Erythroblast (primary cell): Measurements from ENCODE around the gene TMEM165.
A peak's percentile ranks its signal among the peaks of the same experiment; 100 is the strongest.
"Not testable (repeated sequence)": the region's sequence is repeated elsewhere in the genome, so short reads cannot be mapped to it uniquely, and the experiment has no call there.

Experiments used
- DNase-seq, 2 experiments: peaks; one replicate each; lab custom pipeline; 2025; lab: John Stamatoyannopoulos, UW
- GATA1 ChIP-seq: IDR thresholded peaks from 2 replicates; pipeline ENCODE4 v1.6.1; 2011; ENCODE audit warnings: low read depth, mild to moderate bottlenecking, control low read depth, low read length, moderate library complexity
- POLR2A ChIP-seq: IDR thresholded peaks from 2 replicates; pipeline ENCODE4 v1.6.1; 2011; ENCODE audit warnings: mild to moderate bottlenecking, low read length

Gene TMEM165, protein sequence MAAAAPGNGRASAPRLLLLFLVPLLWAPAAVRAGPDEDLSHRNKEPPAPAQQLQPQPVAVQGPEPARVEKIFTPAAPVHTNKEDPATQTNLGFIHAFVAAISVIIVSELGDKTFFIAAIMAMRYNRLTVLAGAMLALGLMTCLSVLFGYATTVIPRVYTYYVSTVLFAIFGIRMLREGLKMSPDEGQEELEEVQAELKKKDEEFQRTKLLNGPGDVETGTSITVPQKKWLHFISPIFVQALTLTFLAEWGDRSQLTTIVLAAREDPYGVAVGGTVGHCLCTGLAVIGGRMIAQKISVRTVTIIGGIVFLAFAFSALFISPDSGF

DNA sequence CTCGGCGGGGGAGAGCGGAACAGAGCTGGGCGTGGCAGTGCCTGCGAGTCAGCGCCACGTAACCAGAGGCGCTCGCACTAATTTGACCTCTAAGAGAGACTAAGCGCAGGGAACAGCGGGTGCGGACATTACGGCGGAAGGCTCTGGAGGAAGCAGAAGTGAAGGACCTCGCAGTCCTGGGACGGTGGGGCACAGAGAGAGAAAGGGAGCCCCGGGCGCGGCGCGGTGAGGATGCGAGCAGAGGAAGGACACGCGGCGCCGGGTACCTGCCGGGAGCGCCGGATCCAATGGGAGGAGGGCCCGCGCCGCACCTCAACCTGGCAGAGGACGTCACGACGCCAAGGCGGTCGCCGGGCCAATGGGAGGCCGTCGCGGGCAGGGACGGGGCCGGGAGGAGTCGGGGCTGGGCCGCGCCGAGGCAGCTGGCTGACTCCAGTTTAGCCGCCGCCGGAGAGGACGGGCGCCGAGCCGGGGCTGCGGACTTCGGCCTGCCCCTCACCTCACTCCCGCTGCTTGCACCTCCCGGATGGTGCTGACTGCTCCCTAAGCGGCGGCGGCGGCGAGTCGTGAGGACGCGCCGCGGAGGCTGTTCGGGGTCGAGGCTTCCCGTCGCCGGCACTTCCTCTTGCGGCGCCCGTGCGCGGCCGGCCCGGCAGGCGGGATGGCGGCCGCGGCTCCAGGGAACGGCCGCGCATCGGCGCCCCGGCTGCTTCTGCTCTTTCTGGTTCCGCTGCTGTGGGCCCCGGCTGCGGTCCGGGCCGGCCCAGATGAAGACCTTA lies at the start of gene TMEM165:
Gene TMEM165, plus strand, starts transcription at position 429 of the 779 bp plus-strand sequence. Its CDS starts 233 bp downstream, at position 662.
- DNase-seq = peak; percentile 92 to 95
- TF ChIP-seq POLR2A (peak; percentile 98), GATA1 (no peak)

DNA sequence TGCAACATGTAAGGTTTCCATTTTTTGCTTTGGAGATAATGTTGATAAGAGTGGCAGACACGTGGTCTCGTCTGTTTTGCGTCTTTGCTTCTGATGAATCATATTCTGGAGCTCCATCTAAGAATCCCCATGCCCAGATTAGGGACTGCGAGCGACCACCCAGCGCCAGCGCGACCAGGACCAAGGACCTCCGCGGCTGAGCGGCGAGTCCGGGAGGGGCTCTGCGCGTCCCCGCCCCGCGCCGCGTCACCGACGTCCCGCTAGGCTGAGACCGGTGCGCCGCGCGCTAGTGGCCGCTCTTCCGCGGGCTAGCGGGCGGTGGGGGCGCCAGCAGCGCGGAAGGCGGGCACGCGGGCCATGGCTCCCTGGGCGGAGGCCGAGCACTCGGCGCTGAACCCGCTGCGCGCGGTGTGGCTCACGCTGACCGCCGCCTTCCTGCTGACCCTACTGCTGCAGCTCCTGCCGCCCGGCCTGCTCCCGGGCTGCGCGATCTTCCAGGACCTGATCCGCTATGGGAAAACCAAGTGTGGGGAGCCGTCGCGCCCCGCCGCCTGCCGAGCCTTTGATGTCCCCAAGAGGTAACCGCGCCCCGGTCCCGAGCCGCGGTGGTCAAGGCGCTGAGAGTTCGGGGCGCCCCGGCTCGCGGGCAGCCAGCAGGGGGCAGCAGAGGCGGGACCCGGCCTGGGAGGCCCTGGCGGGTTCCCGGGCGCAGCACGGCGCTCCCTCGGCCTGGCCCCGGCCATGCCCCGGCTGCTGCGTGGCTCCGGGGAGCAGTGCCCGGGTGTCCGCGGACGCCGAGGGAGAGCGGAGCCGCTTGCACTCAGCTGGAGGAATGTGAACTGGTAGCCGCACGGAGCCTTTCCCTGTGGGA lies 49.5 kb upstream of the TMEM165 start, which contains the start of gene SRD5A3:
Gene SRD5A3, plus strand, starts transcription at position 263 of the 871 bp plus-strand sequence. Its CDS starts 95 bp downstream, at position 358.
- peak; percentile 89 to 93 for DNase-seq
- TF ChIP-seq POLR2A = peak; percentile 84
- no peak for TF ChIP-seq GATA1

DNA sequence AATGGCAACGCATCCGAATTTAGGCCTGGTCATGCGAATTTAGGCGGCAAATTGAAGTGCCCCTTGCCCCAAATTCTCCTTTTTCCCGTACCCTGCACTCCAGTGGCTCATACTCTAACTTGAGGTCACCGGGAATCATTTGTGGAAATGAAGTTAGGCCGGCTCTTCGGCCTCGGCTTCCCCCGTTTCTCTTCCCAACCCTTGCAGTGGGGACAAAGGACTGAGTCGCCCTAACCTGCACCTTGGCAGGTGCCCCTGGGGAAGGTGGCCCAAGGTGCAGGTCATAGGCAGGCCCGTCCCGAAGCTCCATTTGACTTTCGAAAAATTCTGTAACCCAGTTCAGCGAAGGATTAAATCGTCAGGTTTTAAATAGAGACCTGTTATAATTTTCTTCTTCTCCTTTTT lies 48.9 kb upstream of the TMEM165 start:
- no peak for TF ChIP-seq GATA1
- no peak for TF ChIP-seq POLR2A

DNA sequence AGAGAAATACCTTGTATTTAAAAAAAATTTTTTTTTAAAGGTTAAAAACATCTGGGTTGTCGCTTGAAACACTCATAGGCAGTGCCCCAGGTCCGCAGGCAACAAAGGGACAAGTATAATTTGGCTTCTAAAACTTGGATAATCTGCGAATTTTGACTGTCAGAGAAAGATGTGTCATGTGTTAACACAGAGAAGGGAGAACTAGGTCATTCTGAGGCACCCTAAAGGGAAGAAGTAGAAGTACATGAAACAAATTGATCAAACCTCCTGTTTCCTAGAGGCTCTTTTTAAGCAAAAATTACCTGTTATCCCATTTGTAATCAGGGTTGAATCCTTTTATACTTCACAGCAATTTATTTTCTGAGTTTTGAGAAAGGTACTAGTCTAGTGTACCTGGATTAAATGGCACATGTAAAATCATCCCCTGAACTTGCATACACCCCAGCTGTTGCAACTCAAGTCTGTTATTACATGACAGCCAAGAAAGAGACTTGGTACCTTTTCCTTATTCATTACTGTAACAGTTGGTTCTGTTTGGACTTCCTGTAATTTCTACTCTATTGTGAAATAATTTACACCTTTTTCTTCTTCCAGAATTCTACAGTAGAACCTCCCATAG lies 48.0 kb upstream of the TMEM165 start:
- TF ChIP-seq POLR2A (no peak), GATA1 (no peak)
- peak; percentile 62 to 71 for DNase-seq

More for the DNA sequence above, 48.9 kb upstream of the TMEM165 start:
- DNase-seq = no peak

DNA sequence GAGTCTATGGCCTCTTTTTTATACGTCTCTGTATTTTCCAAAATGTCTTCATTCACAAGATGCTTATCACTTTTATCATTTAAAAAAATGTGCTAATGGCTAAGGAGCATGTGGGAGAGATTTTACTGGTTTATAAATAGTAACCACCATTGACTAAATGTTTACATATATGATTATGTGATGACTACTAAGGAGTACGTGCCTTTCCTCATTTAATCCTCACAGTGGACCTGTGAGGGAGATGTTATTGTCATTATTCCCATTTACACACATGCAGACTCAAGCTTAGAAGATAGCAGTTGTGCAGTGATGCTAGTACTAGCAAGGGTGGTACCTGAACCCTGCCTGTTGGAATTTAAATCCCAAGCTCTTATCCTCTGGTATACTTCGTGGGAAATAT lies 47.3 kb upstream of the TMEM165 start:
- no peak for TF ChIP-seq POLR2A
- TF ChIP-seq GATA1 = no peak
- peak; percentile 10 to 23 for DNase-seq

DNA sequence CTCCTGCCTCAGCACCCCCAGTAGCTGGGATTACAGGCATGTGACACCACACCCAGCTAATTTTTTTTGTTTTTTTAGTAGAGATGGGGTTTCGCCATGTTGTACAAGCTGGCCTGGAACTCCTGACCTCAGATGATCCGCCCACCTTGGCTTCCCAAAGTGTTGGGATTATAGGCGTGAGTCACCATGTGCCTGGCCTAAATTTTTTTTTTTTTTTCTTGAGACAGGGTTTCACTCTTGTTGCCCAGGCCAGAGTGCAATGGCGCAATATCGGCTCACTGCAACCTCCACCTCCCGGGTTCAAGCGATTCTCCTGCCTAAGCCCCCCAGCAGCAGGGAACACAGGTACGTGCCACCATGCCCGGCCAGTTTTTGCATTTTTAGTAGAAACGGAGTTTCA lies 44.9 kb upstream of the TMEM165 start:
- DNase-seq = not testable (repeated sequence)

DNA sequence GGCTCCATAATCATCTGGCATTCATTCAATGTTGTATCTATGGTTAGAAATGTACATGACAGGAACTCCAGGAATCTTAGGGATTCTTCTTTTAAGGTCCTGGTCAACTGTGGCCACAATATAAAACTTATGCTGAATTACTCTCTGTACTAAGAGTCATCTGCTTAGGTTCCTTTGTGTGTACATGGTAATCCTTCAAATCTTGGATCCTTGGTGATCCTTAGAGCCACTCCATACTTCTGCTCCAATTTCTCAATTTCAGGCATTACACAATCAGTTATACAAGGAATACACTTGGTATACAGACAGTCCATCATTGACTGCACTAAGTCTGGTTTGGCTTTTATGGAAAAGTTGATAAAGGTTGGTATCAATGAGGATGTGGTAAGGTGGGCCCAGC lies 43.9 kb upstream of the TMEM165 start:
- no peak for DNase-seq
- TF ChIP-seq GATA1 = no peak
- TF ChIP-seq POLR2A = no peak

DNA sequence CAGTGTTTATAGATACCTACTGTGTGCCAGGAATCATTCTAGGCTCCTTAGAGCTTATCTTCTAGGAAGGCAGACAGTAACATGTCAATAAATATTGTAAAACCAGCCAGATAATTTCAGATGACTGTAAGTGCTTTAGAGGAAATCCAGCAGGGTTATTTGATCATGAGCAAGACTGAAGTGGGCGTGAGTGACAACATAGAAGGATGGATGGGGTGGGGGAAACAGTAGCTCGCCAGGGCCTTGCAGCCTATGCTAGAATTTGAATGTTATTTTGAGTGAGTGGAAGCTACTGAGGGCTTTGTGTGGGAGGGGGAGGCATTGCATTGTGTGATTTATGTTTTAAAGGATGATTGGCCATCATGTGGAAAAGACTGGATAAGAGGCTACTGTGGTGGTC lies 43.0 kb upstream of the TMEM165 start:
- no peak for TF ChIP-seq POLR2A
- TF ChIP-seq GATA1 = no peak
- no peak for DNase-seq

DNA sequence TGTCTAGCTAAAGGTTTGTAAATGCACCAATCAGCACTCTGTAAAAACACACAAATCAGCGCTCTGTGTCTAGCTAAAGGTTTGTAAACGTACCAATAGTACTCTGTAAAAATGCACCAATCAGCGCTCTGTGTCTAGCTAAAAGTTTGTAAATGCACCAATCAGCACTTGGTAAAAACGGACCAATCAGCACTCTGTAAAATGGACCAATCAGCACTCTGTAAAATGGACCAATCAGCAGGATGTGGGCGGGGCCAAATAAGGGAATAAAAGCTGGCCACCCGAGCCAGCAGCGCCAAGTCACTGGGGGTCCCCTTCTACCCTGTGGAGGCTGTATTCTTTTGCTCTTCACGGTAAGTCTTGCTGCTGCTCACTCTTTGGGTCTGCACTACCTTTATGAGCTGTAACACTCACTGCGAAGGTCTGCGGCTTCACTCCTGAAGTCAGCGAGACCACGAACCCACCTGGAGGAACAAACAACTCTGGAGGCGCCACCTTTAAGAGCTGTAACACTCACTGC lies 42.5 kb upstream of the TMEM165 start:
- DNase-seq = peak; percentile 12 to 18

DNA sequence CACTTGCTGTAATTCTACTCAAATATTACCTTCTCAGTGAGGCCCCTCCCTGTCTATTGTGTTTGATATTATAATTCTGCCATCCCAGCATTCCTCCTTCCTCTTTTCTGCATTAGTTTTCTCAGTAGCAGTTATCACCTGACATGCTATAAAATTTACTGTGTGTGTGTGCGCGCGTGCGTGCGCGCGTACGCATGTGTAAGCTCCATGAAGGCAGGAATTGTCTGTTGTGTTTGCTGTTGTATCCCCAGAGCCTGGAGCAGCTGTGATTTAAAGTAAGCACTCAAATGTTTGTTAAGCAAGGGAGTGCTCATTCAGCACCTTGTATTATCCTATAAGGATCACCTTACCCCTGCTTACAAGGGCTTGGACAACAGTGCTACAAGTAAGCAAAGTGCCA lies 41.1 kb upstream of the TMEM165 start:
- no peak for DNase-seq
- no peak for TF ChIP-seq GATA1
- TF ChIP-seq POLR2A = no peak

DNA sequence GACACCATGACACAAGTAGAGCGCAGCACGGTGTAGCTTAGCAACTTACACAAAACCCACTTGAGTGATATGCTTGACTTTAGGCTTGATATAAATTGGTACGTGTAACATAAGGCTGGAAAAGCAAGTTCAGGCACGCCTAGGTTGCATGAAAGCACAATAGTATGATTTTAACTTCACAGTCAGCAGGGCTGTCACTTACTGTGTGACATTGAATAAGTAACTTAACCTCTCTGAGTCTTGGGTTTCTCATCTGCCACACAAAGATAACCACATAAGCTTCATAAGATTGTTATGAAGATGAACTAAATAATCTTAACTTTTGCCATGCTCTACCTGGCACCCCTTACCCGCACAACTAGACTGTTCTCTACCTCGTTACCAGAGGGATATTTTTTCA lies 40.2 kb upstream of the TMEM165 start:
- TF ChIP-seq POLR2A (no peak), GATA1 (no peak)
- DNase-seq = no peak

DNA sequence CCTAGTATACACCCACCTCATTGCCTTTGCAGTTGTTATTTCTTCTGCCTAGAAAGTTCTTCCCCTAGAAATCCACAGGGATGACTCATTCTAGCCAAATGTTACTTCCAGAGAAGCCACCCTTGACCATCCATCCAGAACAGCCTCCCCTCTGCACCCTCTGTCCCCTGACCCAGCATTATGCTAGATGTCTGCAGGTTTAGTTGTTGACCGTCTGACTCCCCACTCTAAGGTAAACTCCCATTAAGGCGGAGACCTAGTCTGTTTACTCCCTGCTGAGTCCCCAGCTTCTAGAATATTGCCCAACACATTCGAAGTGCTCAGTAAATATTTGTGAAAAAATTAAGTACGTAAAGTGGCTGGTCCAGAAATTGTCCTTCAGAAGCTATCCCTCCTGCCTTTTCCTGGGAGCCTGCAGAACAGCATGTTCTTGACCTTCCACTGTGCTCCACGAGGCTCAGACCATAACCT lies 38.7 kb upstream of the TMEM165 start:
- TF ChIP-seq POLR2A (no peak), GATA1 (no peak)
- no peak for DNase-seq

DNA sequence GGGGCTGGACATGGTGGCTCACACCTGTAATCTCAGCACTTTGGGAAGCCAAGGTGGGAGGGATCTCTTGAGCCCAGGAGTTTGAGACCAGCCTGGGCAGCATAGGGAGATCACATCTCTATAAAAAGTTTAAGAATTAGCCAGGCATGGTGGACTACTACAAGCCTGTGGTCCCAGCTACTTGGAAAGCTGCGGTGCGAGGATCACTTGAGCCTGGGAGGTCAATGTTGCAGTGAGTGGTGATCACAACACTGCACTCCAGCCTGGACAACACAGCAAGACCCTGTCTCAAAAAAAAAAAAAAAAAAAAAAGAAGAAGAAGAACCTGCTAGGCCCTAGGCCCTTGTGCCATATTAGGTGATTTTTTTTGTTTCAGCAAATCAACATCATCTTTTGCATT lies 37.5 kb upstream of the TMEM165 start:
- TF ChIP-seq GATA1 (no peak), POLR2A (no peak)
- no peak for DNase-seq
